Measurements from ENCODE around the gene RAB29.
A peak's percentile ranks its signal among the peaks of the same experiment; 100 is the strongest.

Gene RAB29

GRCh38 chr1:205787287-205787916 lies 12.1 kb upstream of the RAB29 start:
- Mint-ChIP-seq H3K9me3 (no peaks in the 10 kb centered on the region), H3K27ac (no peak overlapping the region)

GRCh38 chr1:205786601-205787000 lies 11.3 kb upstream of the RAB29 start:
- Mint-ChIP-seq H3K9me3 (no peaks in the 10 kb centered on the region), H3K27me3 (no peaks in the 10 kb centered on the region)
- CTCF ChIA-PET, result interaction anchor here (0.8 to 8.5 kb wide), 2 partner anchors 128 to 191 kb away, joined by 3 to 145 read pairs; no protein-coding TSS in a partner anchor

More at GRCh38 chr1:205787287-205787916, 12.1 kb upstream of the RAB29 start:
- no peak for DNase-seq
- Mint-ChIP-seq H3K36me3 (peaks cover 4% of the 10 kb centered on the region), H3K4me1 (peaks cover 7% of the 10 kb centered on the region), H3K4me3 (no peak overlapping the region), H3K27me3 (no peaks in the 10 kb centered on the region)
- CTCF ChIA-PET, result interaction anchor here (0.6 to 11.3 kb wide), 4 partner anchors 76 to 191 kb away, joined by 3 to 186 read pairs (median 75); no protein-coding TSS in a partner anchor

GRCh38 chr1:205785446-205785845 lies 10.2 kb upstream of the RAB29 start:
- Mint-ChIP-seq H3K36me3 (peaks cover 1% of the 10 kb centered on the region), H3K4me3 (no peak overlapping the region), H3K4me1 (peaks cover 16% of the 10 kb centered on the region), H3K9me3 (no peaks in the 10 kb centered on the region), H3K27ac (no peak overlapping the region), H3K27me3 (peaks cover 2% of the 10 kb centered on the region)
- DNase-seq, result no peak
- CTCF ChIA-PET, result interaction anchor here (1.8 to 8.5 kb wide), 3 partner anchors 75 to 192 kb away, joined by 4 to 145 read pairs (median 38); no protein-coding TSS in a partner anchor

More at GRCh38 chr1:205786601-205787000, 11.3 kb upstream of the RAB29 start:
- Mint-ChIP-seq H3K4me1 (peaks cover 11% of the 10 kb centered on the region), H3K27ac (no peak overlapping the region), H3K36me3 (peaks cover 4% of the 10 kb centered on the region), H3K4me3 (no peak overlapping the region)
- no peak for DNase-seq

GRCh38 chr1:205783904-205784303 lies 8.6 kb upstream of the RAB29 start:
- Mint-ChIP-seq H3K36me3 (no peaks in the 10 kb centered on the region), H3K4me3 (no peak overlapping the region), H3K27me3 (peaks cover 4% of the 10 kb centered on the region), H3K27ac (no peak overlapping the region), H3K9me3 (no peaks in the 10 kb centered on the region), H3K4me1 (peaks cover 16% of the 10 kb centered on the region)
- CTCF ChIA-PET, result interaction anchor here (1.8 to 8.5 kb wide), 4 partner anchors 73 to 193 kb away, joined by 4 to 145 read pairs (median 24); no protein-coding TSS in a partner anchor
- no peak for DNase-seq

GRCh38 chr1:205783433-205783795 lies 8.1 kb upstream of the RAB29 start:
- peaks cover 4% of the 10 kb centered on the region for H3K27me3 Mint-ChIP-seq
- no peak overlapping the region for H3K4me3 Mint-ChIP-seq
- DNase-seq, result no peak
- CTCF ChIA-PET, result interaction anchor here (1.1 to 8.5 kb wide), 6 partner anchors 11 to 194 kb away, joined by 4 to 145 read pairs (median 11); no protein-coding TSS in a partner anchor
- no peak overlapping the region for H3K27ac Mint-ChIP-seq
- H3K36me3 Mint-ChIP-seq, result no peaks in the 10 kb centered on the region
- H3K9me3 Mint-ChIP-seq, result no peaks in the 10 kb centered on the region
- H3K4me1 Mint-ChIP-seq, result peaks cover 16% of the 10 kb centered on the region

- no peak overlapping the region for H3K4me3 Mint-ChIP-seq
- H3K4me1 Mint-ChIP-seq, result peaks cover 18% of the 10 kb centered on the region
- peak overlapping the region; percentile 60 for H3K27ac Mint-ChIP-seq
- H3K36me3 Mint-ChIP-seq, result no peaks in the 10 kb centered on the region
- H3K27me3 Mint-ChIP-seq, result peaks cover 4% of the 10 kb centered on the region
- peak; percentile 51 for DNase-seq
- CTCF ChIA-PET, result interaction anchor here (0.6 to 8.5 kb wide), 22 partner anchors 9 to 259 kb away, joined by 3 to 145 read pairs (median 4); no protein-coding TSS in a partner anchor
- H3K9me3 Mint-ChIP-seq, result no peaks in the 10 kb centered on the region
Measured at GRCh38 chr1:205782627-205783432, 7.5 kb upstream of the RAB29 start.

GRCh38 chr1:205780335-205780734 lies 5.1 kb upstream of the RAB29 start:
- Mint-ChIP-seq H3K27ac (no peak overlapping the region), H3K27me3 (peaks cover 4% of the 10 kb centered on the region), H3K36me3 (no peaks in the 10 kb centered on the region), H3K9me3 (no peaks in the 10 kb centered on the region), H3K4me3 (no peak overlapping the region), H3K4me1 (peaks cover 31% of the 10 kb centered on the region)
- no peak for DNase-seq
- CTCF ChIA-PET, result interaction anchor here (1.1 kb wide), 1 partner anchor 122 kb away, joined by 4 read pairs; no protein-coding TSS in a partner anchor

GRCh38 chr1:205777994-205778393 lies 2.7 kb upstream of the RAB29 start:
- Mint-ChIP-seq H3K9me3 (no peaks in the 10 kb centered on the region), H3K4me1 (peaks cover 46% of the 10 kb centered on the region), H3K4me3 (no peak overlapping the region), H3K36me3 (peaks cover 7% of the 10 kb centered on the region), H3K27me3 (peaks cover 4% of the 10 kb centered on the region), H3K27ac (no peak overlapping the region)
- CTCF ChIA-PET, result interaction anchor here (1.4 kb wide), 1 partner anchor 120 kb away, joined by 9 read pairs; no protein-coding TSS in a partner anchor
- no peak for DNase-seq

GRCh38 chr1:205775717-205776056 lies 405 bp upstream of the RAB29 start:
- CTCF ChIA-PET, result interaction anchor here (1.1 to 7.5 kb wide), 2 partner anchors 30 to 117 kb away, joined by 3 to 39 read pairs; no protein-coding TSS in a partner anchor
- Mint-ChIP-seq H3K27me3 (peaks cover 4% of the 10 kb centered on the region), H3K27ac (peak overlapping the region; percentile 92)

GRCh38 chr1:205774198-205775014 lies 876 bp downstream of the RAB29 start:
- Mint-ChIP-seq H3K36me3 (peaks cover 37% of the 10 kb centered on the region), H3K9me3 (no peaks in the 10 kb centered on the region), H3K4me3 (peak overlapping the region; percentile 90), H3K4me1 (peaks cover 62% of the 10 kb centered on the region), H3K27ac (peak overlapping the region; percentile 92), H3K27me3 (no peaks in the 10 kb centered on the region)
- peak; percentile 61 for DNase-seq
- CTCF ChIA-PET, result interaction anchor here (0.9 to 7.5 kb wide), 5 partner anchors 8 to 250 kb away, joined by 3 to 39 read pairs (median 4); no protein-coding TSS in a partner anchor

More at GRCh38 chr1:205775717-205776056, 405 bp upstream of the RAB29 start:
- Mint-ChIP-seq H3K36me3 (peaks cover 24% of the 10 kb centered on the region), H3K4me3 (peak overlapping the region; percentile 90), H3K9me3 (no peaks in the 10 kb centered on the region), H3K4me1 (peaks cover 54% of the 10 kb centered on the region)
- no peak for DNase-seq

- no peak for DNase-seq
- peaks cover 63% of the 10 kb centered on the region for H3K4me1 Mint-ChIP-seq
- peaks cover 49% of the 10 kb centered on the region for H3K36me3 Mint-ChIP-seq
- CTCF ChIA-PET, result interaction anchor here (1.5 to 7.5 kb wide), 4 partner anchors 10 to 114 kb away, joined by 5 to 39 read pairs (median 10); no protein-coding TSS in a partner anchor
- no peaks in the 10 kb centered on the region for H3K27me3 Mint-ChIP-seq
- H3K27ac Mint-ChIP-seq, result peak overlapping the region; percentile 67
- no peaks in the 10 kb centered on the region for H3K9me3 Mint-ChIP-seq
- H3K4me3 Mint-ChIP-seq, result peak overlapping the region; percentile 40
Measured at GRCh38 chr1:205772607-205773032, 2.7 kb downstream of the RAB29 start.

GRCh38 chr1:205770618-205771017 lies 4.7 kb downstream of the RAB29 start:
- DNase-seq, result no peak
- peaks cover 59% of the 10 kb centered on the region for H3K4me1 Mint-ChIP-seq
- CTCF ChIA-PET, result interaction anchor here (1.5 to 7.5 kb wide), 3 partner anchors 12 to 206 kb away, joined by 3 to 39 read pairs (median 13); no protein-coding TSS in a partner anchor
- no peaks in the 10 kb centered on the region for H3K9me3 Mint-ChIP-seq
- H3K4me3 Mint-ChIP-seq, result no peak overlapping the region
- peak overlapping the region; percentile 76 for H3K27ac Mint-ChIP-seq
- H3K36me3 Mint-ChIP-seq, result peaks cover 55% of the 10 kb centered on the region
- H3K27me3 Mint-ChIP-seq, result no peaks in the 10 kb centered on the region

GRCh38 chr1:205769641-205770365 lies 5.5 kb downstream of the RAB29 start:
- Mint-ChIP-seq H3K9me3 (no peaks in the 10 kb centered on the region), H3K27me3 (no peaks in the 10 kb centered on the region), H3K27ac (no peak overlapping the region), H3K36me3 (peaks cover 58% of the 10 kb centered on the region), H3K4me1 (peaks cover 55% of the 10 kb centered on the region), H3K4me3 (no peak overlapping the region)
- CTCF ChIA-PET, result interaction anchor here (7.5 kb wide), 1 partner anchor 111 kb away, joined by 39 read pairs; no protein-coding TSS in a partner anchor
- DNase-seq, result no peak

All from activated naive CD4-positive, alpha-beta T cell treated with anti-CD3 and anti-CD28 coated beads, Interleukin-2, amount 10 ng/mL, durations not matched to agents 7 days and 5 days (primary cell).